Fibroblast of villous mesenchyme (primary cell): ENCODE measurements around the gene ZFPM1. TPM values are rescaled to one million over a fixed set of nuclear protein-coding genes. Genes with fewer than 3 reads are reported as not detected.
"Not testable (repeated sequence)": the region's sequence is repeated elsewhere in the genome, so short reads cannot be mapped to it uniquely, and the experiment has no call there.

ENCODE experiments used
- DNase-seq: peaks from one replicate; pipeline ENCODE4 v3.0.0-alpha.2; 2010; ENCODE audit warnings: low read depth
- H3K4me3 ChIP-seq: 2 replicates; pipeline ENCODE4 v1.5.1; 2011; ENCODE audit warnings: low read depth, mild to moderate bottlenecking, low read length
- total RNA-seq: library from RNA; depleted of rRNA; stranded (reverse); fragments of >200 nt; gene quantifications from 2 replicates; pipeline ENCODE4 v1.2.3, GENCODE V29; 2012
- TF ChIP-seq, protein P1 (sequence below): IDR thresholded peaks from 2 replicates; pipeline ENCODE4 v1.5.1; 2012; ENCODE audit warnings: low read depth, mild to moderate bottlenecking, low read length; ENCODE audit not compliant: insufficient read depth

ZFPM1 gene
- total RNA-seq, 1 donor = 2.6 TPM

DNA sequence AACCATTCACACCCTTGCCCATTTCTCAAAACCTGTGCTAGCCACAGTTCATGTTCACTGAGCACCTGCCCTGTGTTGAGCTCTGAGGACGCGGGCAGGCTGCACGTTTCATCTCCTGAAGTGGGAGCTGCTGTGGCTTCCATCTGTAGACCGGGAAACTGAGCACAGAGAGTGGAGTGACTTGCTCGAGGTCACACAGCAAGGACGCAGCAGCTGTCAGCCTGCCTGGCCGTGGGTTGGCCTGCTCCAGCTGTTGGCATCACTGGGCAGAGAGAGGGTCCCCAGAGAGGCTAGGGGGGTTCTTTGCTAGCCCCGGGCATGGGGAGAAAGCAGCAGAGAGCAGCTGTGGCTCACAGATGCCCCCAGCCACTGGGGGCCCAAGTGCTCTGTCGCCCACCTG is 28.8 kb downstream of the ZFPM1 start:
- TF ChIP-seq, protein P1, sequence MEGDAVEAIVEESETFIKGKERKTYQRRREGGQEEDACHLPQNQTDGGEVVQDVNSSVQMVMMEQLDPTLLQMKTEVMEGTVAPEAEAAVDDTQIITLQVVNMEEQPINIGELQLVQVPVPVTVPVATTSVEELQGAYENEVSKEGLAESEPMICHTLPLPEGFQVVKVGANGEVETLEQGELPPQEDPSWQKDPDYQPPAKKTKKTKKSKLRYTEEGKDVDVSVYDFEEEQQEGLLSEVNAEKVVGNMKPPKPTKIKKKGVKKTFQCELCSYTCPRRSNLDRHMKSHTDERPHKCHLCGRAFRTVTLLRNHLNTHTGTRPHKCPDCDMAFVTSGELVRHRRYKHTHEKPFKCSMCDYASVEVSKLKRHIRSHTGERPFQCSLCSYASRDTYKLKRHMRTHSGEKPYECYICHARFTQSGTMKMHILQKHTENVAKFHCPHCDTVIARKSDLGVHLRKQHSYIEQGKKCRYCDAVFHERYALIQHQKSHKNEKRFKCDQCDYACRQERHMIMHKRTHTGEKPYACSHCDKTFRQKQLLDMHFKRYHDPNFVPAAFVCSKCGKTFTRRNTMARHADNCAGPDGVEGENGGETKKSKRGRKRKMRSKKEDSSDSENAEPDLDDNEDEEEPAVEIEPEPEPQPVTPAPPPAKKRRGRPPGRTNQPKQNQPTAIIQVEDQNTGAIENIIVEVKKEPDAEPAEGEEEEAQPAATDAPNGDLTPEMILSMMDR = no peak
- H3K4me3 ChIP-seq = no peak overlapping the region
- no peak for DNase-seq

- no peak overlapping the region for H3K4me3 ChIP-seq
- DNase-seq = no peak
- TF ChIP-seq, protein P1 = no peak
These were observed 29.7 kb downstream of the ZFPM1 start for GRCh38 chr16:88482630-88483391.

DNA sequence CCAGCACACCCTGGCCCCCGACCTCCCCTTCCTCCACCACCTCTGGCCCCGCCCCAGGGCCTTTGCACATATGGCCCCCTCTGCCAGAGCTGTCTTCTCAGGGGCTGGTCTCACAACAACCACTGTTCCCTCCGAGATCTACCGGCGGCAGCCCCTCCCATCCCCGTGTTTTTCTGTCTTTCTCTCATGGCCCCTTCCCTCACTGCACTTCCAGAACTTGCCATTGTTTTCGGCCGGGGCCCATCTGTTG is 30.2 kb downstream of the ZFPM1 start:
- no peak overlapping the region for H3K4me3 ChIP-seq
- DNase-seq = no peak
- TF ChIP-seq, protein P1 = no peak

DNA sequence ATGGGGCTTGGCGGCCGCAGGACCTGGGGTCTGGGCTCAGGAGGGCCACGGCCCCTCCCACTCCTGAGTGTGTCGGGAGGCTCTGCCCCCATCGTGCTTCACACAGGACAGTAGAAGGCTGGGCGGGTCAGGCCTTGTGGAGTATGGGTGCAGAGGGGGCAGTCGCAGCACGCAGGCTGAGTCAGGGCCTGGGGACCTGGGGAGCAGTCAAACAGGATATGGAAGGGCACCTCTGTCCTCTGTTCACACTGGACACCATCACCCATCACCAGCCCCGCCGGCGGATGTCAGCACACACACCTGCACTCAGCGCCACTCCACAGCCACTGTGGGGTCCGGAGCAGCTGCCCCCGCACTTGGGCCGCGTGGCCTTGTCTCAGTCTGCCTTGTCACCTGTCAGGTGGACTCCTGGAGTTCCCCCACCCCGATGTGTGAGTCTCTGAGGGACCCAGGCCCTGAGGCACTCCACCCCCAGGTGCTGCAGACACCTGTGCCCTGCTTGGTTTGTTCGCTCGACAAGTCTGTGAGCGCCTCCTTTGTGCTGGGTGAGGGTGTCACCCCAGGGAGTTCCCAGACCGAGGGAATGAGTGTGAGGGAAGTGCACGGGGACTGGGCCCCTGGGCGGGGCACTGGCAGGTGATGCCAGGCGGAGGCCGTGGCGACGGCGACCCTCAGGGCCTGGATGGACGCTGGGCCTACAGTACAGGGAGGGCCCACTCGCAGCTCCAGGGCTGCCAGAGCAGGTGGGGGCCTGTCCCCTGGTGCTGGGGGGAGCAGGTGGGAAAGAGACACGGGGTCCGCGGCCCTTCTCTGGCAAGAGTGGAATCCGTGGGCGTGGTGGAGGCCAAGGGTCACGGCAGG is 31.7 kb downstream of the ZFPM1 start:
- no peak for DNase-seq

GRCh38 chr16:88485366-88485741 is 32.3 kb downstream of the ZFPM1 start:
- not testable (repeated sequence) for H3K4me3 ChIP-seq, DNase-seq

More for the DNA sequence above, 31.7 kb downstream of the ZFPM1 start:
- no peak overlapping the region for H3K4me3 ChIP-seq
- TF ChIP-seq, protein P1 = no peak

DNA sequence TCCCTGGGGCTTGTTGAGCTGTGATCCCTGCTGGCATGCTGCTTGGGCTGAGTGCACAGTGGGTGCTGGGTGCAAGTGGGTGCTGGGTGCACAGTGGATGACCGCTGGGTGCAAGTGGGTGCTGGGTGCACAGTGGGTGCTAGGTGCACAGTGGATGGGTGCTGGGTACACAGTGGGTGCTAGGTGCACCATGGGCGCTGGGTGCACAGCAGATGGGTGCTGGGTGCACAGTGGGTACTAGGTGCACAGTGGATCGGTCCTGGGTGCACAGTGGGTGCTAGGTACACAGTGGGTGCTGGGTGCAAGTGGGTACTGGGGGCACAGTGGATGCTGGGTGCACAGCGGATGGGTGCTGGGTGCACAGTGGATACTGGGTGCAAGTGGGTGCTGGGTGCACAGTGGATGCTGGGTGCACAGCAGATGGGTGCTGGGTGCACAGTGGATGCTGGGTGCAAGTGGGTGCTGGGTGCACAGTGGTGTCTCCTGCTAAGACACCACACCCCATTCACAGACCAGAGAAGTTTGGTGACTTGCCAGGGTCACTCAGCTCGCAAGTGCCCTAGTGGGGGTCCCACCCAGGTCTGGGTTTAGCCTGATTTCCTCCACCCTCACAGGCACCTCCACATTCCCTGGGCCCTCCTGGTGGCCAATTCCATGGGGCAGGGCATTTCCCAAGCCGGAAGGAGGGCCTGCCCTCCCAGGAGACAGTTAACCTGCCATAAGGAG is 33.5 kb downstream of the ZFPM1 start:
- TF ChIP-seq, protein P1 = no peak
- no peak overlapping the region for H3K4me3 ChIP-seq
- no peak for DNase-seq

DNA sequence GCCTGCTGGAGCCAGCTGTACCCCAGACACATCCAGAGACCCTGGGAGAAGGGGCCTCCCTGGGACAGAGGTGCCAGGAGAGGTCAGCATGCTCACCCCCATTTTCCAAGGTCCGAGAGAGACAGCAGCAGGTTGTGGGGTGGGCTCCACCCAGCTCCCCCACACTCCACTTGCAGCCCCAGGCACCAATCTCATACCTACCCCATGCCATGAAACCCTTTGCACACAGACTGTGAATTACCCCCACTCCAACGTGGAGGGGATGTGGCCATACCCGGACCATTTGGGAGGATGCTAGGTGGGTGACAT is 34.0 kb downstream of the ZFPM1 start:
- H3K4me3 ChIP-seq = no peak overlapping the region
- no peak for DNase-seq
- TF ChIP-seq, protein P1 = no peak
